Measurements from ENCODE around the gene RALGPS1. TPM values are rescaled to one million over a fixed set of nuclear protein-coding genes. Genes with fewer than 3 reads are reported as not detected.

RALGPS1 gene
- total RNA-seq, 1 experiment from 2014 or later, result 18.6 TPM

GRCh38 chr9:127099664-127100063 is 185.1 kb downstream of the RALGPS1 start:
- no peaks in the 10 kb centered on the region for H3K4me1 ChIP-seq (ENCODE audit: insufficient read depth, low read length)
- no peak overlapping the region for H2AFZ ChIP-seq (ENCODE audit: low read length)
- no peak for TF ChIP-seq CTCF (conservative IDR thresholded peaks at IDR 0.05)
- no peak overlapping the region for H3K23ac ChIP-seq (ENCODE audit: insufficient read length, low read depth, low read length)
- no peak overlapping the region for H4K5ac ChIP-seq (ENCODE audit: insufficient read length, low read depth, low read length)
- H3K9me3 ChIP-seq (ENCODE audit: control insufficient read depth, low read depth, low read length), result no peaks in the 10 kb centered on the region
- Mint-ChIP-seq H3K36me3 (ENCODE audit: insufficient read depth in 1 of 3, low read depth in 3 of 3) (no peaks in the 10 kb centered on the region; a peak in 1 of 7 replicates), H3K27me3 (ENCODE audit: low read depth) (no peaks in the 10 kb centered on the region), H3K9me3 (no peaks in the 10 kb centered on the region; a peak in 1 of 5 replicates), H3K27ac (no peak overlapping the region; a peak in 1 of 7 replicates), H3K4me1 (peaks cover 3% of the 10 kb centered on the region in 2 experiments; a peak in 3 of 4 replicates), H3K4me3 (no peak overlapping the region)
- H2AK5ac ChIP-seq (ENCODE audit: insufficient read length, low read length), result no peak overlapping the region
- H3K4me2 ChIP-seq (ENCODE audit: insufficient read depth, insufficient read length, low read length), result no peak overlapping the region
- H4K8ac ChIP-seq (replicated peaks; ENCODE audit: insufficient read length, low read depth, low read length), result no peak overlapping the region
- no peak overlapping the region for H2BK120ac ChIP-seq (ENCODE audit: low read depth, low read length, poor library complexity, severe bottlenecking)
- H3K23me2 ChIP-seq (ENCODE audit: insufficient read length, low read depth, low read length, poor library complexity, severe bottlenecking), result no peaks in the 10 kb centered on the region
- no peak overlapping the region for H2BK20ac ChIP-seq (ENCODE audit: low read depth, low read length, poor library complexity, severe bottlenecking)
- H2BK15ac ChIP-seq (ENCODE audit: low read depth, low read length), result no peak overlapping the region
- no peaks in the 10 kb centered on the region for H3K79me2 ChIP-seq (ENCODE audit: insufficient read depth, low read length)
- H3K79me1 ChIP-seq (ENCODE audit: insufficient read depth, low read depth, low read length, poor library complexity, severe bottlenecking), result no peaks in the 10 kb centered on the region
- no peak overlapping the region for H3K4ac ChIP-seq (ENCODE audit: low read depth, low read length)
- H3K18ac ChIP-seq (ENCODE audit: insufficient read length, low read depth, low read length), result no peak overlapping the region
- no peak overlapping the region for H3K27ac ChIP-seq (ENCODE audit: insufficient read length, low read depth, low read length)
- no peak overlapping the region for H3K14ac ChIP-seq (ENCODE audit: insufficient read depth, low read length)
- H3K56ac ChIP-seq (ENCODE audit: insufficient read length, low read depth, low read length), result no peak overlapping the region
- no peak overlapping the region for H2BK5ac ChIP-seq (ENCODE audit: insufficient read length, low read length)
- H3T11ph ChIP-seq (ENCODE audit: low read length), result no peak overlapping the region
- no peak overlapping the region for H4K91ac ChIP-seq (ENCODE audit: insufficient read length, low read depth, low read length)
- H2BK12ac ChIP-seq (ENCODE audit: insufficient read length, low read depth, low read length), result no peak overlapping the region
- H4K20me1 ChIP-seq (ENCODE audit: control insufficient read depth, insufficient read depth, insufficient read length), result no peaks in the 10 kb centered on the region
- WGBS (ENCODE audit: extremely low coverage, insufficient read length, low lambda C conversion rate), result no CpG with 5 or more reads among the region's 3 CpGs
- no peak for DNase-seq
- no peaks in the 10 kb centered on the region for H3K27me3 ChIP-seq (ENCODE audit: insufficient read depth, low read length)
- no peak overlapping the region for H3K9ac ChIP-seq (ENCODE audit: extremely low read depth, insufficient read length, low read length)

Data from H9 (cell line).